GM18502 (cell line): ENCODE measurements around the gene FKBP6.
"Not testable (repeated sequence)": the region's sequence is repeated elsewhere in the genome, so short reads cannot be mapped to it uniquely, and the experiment has no call there.

ENCODE experiments used
- ATAC-seq: cut with Tn5 transposase; IDR thresholded peaks from one replicate; pipeline ENCODE4 v1.9.1; 2021; ENCODE audit warnings: mild to moderate bottlenecking; ENCODE audit not compliant: unreplicated experiment, poor library complexity

The FKBP6 gene

GRCh38 chr7:73323434-73324080 lies 4.4 kb upstream of the FKBP6 start:
- ATAC-seq: not testable (repeated sequence)

- ATAC-seq: peak; percentile 52
Observed at GRCh38 chr7:73324081-73324845, 3.7 kb upstream of the FKBP6 start.

- not testable (repeated sequence) for ATAC-seq
Observed at GRCh38 chr7:73325424-73325823, 2.5 kb upstream of the FKBP6 start.

- not testable (repeated sequence) for ATAC-seq
Observed at GRCh38 chr7:73327449-73327848, 512 bp upstream of the FKBP6 start.

GRCh38 chr7:73328696-73329095 lies 735 bp downstream of the FKBP6 start:
- ATAC-seq: no peak

GRCh38 chr7:73329861-73330581 lies 2.1 kb downstream of the FKBP6 start:
- ATAC-seq: no peak

GRCh38 chr7:73330772-73331171 lies 2.8 kb downstream of the FKBP6 start:
- ATAC-seq: no peak

GRCh38 chr7:73332447-73332846 lies 4.5 kb downstream of the FKBP6 start:
- no peak for ATAC-seq

- no peak for ATAC-seq
Observed at GRCh38 chr7:73338321-73338720, 10.4 kb downstream of the FKBP6 start.

- no peak for ATAC-seq
Observed at GRCh38 chr7:73340514-73340913, 12.6 kb downstream of the FKBP6 start.

- ATAC-seq: no peak
Observed at GRCh38 chr7:73341877-73342276, 13.9 kb downstream of the FKBP6 start.

GRCh38 chr7:73342645-73343044 lies 14.7 kb downstream of the FKBP6 start:
- no peak for ATAC-seq

- no peak for ATAC-seq
Observed at GRCh38 chr7:73343671-73344380, 15.9 kb downstream of the FKBP6 start.

GRCh38 chr7:73345538-73345937 lies 17.6 kb downstream of the FKBP6 start:
- ATAC-seq: no peak

- ATAC-seq: no peak
Observed at GRCh38 chr7:73345951-73346350, 18.0 kb downstream of the FKBP6 start.

GRCh38 chr7:73349763-73350162 lies 21.8 kb downstream of the FKBP6 start:
- no peak for ATAC-seq

- ATAC-seq: no peak
Observed at GRCh38 chr7:73350306-73351068, 22.5 kb downstream of the FKBP6 start.

- ATAC-seq: no peak
Observed at GRCh38 chr7:73351447-73352167, 23.6 kb downstream of the FKBP6 start.

- ATAC-seq: no peak
Observed at GRCh38 chr7:73352784-73353183, 24.8 kb downstream of the FKBP6 start.
